GM18861 (cell line): ENCODE data around the gene CALD1.

Experiments
- ATAC-seq: cut with Tn5 transposase; IDR thresholded peaks from one replicate; pipeline ENCODE4 v1.9.1; 2021; ENCODE audit not compliant: unreplicated experiment

The CALD1 gene

DNA sequence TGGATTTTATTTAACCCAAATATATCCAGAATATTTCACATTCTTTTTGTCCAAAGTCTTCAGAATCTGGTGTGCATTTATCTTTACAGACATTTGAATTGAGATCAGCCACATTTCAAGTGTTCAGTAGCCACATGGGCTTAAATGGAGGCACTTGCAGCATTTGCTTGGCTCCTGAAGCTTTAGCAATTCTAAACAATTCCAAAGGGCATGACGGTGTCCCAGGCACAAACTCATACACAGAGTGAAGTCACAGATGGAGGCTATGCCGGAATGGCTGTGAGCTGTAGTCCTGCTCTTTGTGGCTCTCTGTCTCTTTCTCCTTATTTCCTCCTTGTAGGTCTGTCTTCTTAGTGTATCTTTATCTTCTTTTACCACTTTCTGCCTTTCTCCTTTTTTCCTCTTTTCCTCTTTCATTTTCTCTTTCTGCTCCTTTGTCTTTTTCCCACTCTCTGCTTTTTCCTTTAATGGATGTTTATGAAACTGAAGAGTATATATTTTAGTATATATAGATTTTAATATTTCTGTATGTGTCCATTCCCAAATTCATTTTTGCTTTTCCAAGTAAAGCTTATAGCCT, 214.5 kb downstream of the CALD1 start:
- ATAC-seq = no peak

DNA sequence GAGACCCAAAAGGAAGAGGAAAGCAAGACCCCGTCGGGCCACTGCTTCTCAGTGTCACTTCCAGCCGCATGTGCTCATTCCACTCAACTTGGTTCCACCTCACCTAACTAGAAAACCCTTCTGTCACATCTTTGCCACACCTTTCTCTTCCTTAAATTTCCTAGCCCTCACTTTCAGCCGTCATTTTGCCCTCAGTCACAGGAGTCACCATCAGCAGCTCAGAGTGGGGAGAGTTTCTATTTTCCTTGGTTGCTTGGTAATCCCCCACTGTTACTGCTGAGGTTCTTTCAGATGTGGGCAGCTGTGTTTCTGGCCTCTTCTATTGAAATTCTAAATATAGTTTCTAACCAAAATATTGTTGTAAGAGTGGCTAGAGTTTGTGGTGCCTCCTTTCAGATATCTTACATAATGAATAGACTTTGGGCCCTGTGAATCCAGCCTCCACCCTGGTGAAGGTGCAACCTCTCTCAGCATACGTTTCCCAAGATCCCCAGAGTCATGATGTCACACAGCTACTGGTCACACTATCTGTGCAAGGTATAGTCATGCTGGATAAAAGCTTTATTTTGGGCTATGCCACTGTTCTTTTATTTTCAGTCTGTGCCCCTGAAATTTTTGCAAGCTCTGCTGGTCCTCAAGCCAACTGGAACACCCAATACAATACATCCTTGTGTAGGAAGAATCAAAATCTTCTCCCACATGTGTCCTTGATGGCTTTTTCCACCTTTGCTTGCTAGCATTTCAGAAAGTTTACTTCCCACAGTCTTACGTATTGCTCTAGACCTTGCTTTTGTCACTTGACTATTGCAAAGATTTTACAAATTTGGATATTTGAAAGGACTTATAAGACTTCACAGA, 216.0 kb downstream of the CALD1 start:
- ATAC-seq = peak; percentile 31

DNA sequence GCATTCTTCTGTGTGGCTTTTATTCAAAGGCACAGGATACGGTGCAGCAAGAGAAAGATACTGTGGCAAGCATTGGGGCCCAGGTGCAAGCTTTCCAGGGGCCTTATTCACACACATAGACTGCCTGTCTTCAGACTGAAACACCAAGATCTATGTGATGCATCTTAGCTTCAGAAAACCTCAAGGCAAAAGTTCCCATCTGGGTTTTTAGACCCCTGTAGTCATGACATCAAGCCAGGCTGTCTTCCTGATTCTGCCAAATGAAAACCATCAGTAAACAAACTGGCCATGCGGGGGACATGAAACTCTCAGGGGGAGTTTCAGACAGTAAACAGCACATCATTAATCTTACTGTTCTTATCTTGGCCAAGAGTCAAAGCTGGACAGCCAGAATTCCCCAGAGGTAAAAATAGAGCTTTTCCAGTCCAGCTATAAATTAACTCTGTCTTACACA, 216.7 kb downstream of the CALD1 start:
- ATAC-seq = peak; percentile 32

DNA sequence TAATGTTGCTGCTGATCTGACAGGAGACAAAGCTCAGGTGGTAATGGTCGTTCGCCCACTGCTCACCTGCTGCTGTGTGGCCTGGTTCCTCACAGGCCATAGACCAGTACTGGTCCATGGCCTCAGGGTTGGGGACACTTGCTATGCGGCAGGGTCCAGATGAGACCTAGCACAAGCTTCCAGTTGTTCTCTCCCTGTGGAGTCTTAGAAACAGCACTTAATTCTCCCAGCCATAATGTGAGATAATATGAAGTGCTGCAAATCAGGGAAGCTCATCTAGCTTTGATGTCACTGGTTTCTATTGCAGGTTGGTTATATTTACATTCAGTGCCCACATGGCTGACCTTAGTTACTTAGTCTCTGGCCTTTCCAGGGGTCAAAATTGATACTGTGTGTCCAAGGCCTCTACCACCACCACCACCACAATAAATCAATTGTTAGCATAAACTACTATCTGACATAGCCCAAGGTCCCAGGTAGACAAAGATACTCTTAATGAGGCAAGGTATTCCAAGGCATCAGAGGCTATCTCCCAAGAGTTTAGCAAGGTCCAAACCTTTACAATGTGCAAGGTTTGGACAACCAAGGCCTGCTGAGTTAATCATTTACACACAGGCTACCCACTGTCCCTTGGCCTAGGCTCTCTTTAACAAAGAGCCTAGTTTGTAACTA, 217.9 kb downstream of the CALD1 start:
- no peak for ATAC-seq

DNA sequence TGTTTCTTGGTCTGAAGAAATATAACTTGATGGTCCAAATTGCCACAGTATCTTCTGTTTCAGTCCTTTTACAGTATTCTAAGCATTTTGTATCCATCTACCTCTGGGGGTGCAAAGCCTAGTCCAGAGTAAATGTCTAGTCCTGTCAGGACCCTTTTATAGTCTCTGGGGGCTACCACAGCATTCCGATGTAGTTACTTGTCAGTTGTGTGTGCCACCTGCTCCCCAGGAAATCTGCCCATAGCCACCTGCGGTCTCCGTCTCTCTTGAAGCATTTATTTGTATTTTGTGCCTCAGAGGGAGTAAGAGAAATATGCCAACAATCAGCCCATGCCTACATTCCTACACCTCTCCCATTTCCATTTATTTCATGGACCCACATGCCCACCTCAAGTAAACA, 219.7 kb downstream of the CALD1 start:
- ATAC-seq = no peak

DNA sequence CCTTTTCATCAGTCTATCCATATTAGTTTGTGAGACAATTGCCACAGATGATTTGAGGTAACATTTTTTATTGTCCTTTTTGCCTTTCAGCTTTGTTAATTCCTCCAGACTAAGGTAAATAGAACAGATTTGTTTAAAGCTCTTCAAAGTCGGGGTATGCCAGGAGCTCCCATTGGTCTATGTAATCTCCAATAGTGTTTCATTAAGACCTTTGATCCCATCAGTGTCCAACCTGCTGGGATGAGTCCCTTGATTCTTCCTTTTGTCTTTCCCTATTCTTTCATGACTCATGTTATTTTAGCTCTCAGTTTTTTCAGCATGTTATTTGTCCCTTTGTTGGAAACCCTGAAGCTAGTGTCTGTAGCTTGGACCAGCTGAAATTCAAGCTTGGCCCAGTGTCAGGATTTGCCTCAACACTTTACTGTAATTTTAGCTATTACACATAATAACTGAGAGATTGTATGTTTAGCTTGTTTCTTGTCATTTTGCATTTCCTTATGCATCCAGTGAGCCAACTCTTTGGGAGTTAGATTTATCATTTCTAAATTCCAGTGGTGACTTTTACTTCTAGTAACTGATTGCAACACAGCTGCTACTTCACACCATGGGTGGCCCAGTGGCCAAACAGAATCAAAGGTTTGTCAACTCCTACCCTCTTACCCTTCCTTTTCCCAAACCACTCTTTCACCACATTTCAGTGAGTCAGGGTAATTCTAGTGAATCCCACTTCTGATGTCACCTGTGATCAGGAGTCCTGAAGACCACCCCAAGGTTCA, 222.1 kb downstream of the CALD1 start:
- ATAC-seq = no peak

DNA sequence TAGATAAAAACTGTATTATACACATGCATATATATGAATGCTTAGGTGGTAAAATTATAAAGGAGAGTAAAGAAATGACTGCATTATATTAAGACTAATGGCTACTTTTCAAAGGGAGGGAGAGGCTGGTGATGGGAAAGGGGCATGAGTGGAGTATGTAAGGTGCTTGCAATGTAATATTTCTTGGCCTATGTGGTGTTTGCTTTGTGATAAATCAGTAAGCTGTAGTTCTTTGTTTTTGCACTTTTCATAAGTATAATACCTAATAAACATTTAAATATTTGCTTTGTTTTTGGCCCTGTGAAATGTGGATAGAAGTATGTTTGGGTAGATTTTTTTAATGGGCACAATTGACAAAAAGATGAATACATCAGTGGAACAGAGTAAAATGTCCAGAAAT, 232.8 kb downstream of the CALD1 start:
- no peak for ATAC-seq
